H1 (cell line): Measurements from ENCODE around the gene RNF128. TPM values are rescaled to one million over a fixed set of nuclear protein-coding genes. Genes with fewer than 3 reads are reported as not detected.

Experiments used
- CTCF ChIA-PET: fragments of 300-600 bp; sonication (Branson Sonifier 250); formaldehyde crosslinking; loops from one replicate; lab custom pipeline; 2021; ENCODE audit not compliant: partially characterized antibody; lab: Charles Lee
- POLR2A ChIA-PET: fragments of 300-600 bp; sonication (Branson Sonifier 250); formaldehyde crosslinking; loops from one replicate; lab custom pipeline; 2021; ENCODE audit warnings: inconsistent platforms; ENCODE audit not compliant: partially characterized antibody; lab: Charles Lee
- DNase-seq, 2 experiments: peaks; one replicate each; pipeline versions ENCODE4 v3.0.0 to v3.0.0-alpha.2; 2010 to 2022; ENCODE audit warnings: low spot score in 2 of 2, low read depth in 1 of 2, mixed read lengths in 1 of 2
- FAIRE-seq: peaks from 2 replicates; lab custom pipeline; 2011; peaks lifted over from hg19 to GRCh38; lab: Jason Lieb, UNC
- H2AFZ ChIP-seq: 2 replicates; pipeline ENCODE4 v1.8.1; 2012; ENCODE audit warnings: low read length, inconsistent platforms
- H2AK5ac ChIP-seq: 2 replicates; pipeline ENCODE4 v1.6.1; 2013; ENCODE audit warnings: low read depth, low read length
- H2BK120ac ChIP-seq: replicated peaks from 2 replicates; pipeline ENCODE3; 2013; ENCODE audit warnings: low read depth, low read length, inconsistent platforms
- H2BK12ac ChIP-seq: 2 replicates; pipeline ENCODE4 v1.6.1; 2013; ENCODE audit warnings: low read depth, low read length
- H2BK15ac ChIP-seq: 2 replicates; pipeline ENCODE4 v1.6.1; 2013; ENCODE audit warnings: low read length
- H2BK20ac ChIP-seq: 2 replicates; pipeline ENCODE4 v1.6.1; 2013; ENCODE audit warnings: low read length
- H2BK5ac ChIP-seq: 2 replicates; pipeline ENCODE4 v1.6.1; 2013; ENCODE audit warnings: low read depth, low read length
- H3K14ac ChIP-seq: 2 replicates; pipeline ENCODE4 v1.6.1; 2013; ENCODE audit warnings: inconsistent platforms; ENCODE audit not compliant: insufficient read length
- H3K18ac ChIP-seq: 2 replicates; pipeline ENCODE4 v1.6.1; 2013; ENCODE audit warnings: low read length; ENCODE audit errors: extremely low read depth
- H3K23ac ChIP-seq: 2 replicates; pipeline ENCODE4 v1.6.1; 2013; ENCODE audit warnings: inconsistent platforms; ENCODE audit not compliant: insufficient read length
- H3K23me2 ChIP-seq: 2 replicates; pipeline ENCODE4 v1.6.1; 2013; ENCODE audit warnings: low read depth, low read length
- H3K27ac ChIP-seq: 2 replicates; pipeline ENCODE4 v1.6.1; 2011; ENCODE audit warnings: low read depth, low read length, inconsistent platforms
- H3K27me3 ChIP-seq, 4 experiments: replicated peaks in 1 of 4; 1 replicate in 1 of 4; 2 replicates in 3 of 4; pipeline versions ENCODE4 v1.6.1 to v1.8.1; 2011 to 2013; ENCODE audit warnings: low read length in 3 of 4, mild to moderate bottlenecking in 3 of 4, inconsistent platforms in 2 of 4, mixed read lengths in 2 of 4, moderate library complexity in 1 of 4; ENCODE audit not compliant: control insufficient read depth in 3 of 4, insufficient read depth in 3 of 4; ENCODE audit errors: extremely low read depth in 1 of 4
- H3K36me3 ChIP-seq, 4 experiments: 2 replicates each; pipeline versions ENCODE4 v1.6.1 to v1.8.1; 2011 to 2013; ENCODE audit warnings: mild to moderate bottlenecking in 4 of 4, low read length in 3 of 4, moderate library complexity in 2 of 4, control low read depth in 1 of 4, inconsistent platforms in 1 of 4; ENCODE audit not compliant: insufficient read depth in 4 of 4, control insufficient read depth in 2 of 4
- H3K4ac ChIP-seq: replicated peaks from 2 replicates; pipeline ENCODE3; 2013; ENCODE audit warnings: low read length, low read depth, mixed read lengths, inconsistent platforms; ENCODE audit not compliant: insufficient read length
- H3K4me1 ChIP-seq, 4 experiments: replicated peaks in 1 of 4; 1 replicate in 1 of 4; 2 replicates in 3 of 4; pipeline versions ENCODE4 v1.6.1 to v1.8.1; 2011 to 2013; ENCODE audit warnings: low read length in 3 of 4, inconsistent platforms in 2 of 4, mixed read lengths in 1 of 4; ENCODE audit not compliant: insufficient read depth in 4 of 4, control insufficient read depth in 3 of 4
- H3K4me2 ChIP-seq, 2 experiments: 2 replicates each; pipeline versions ENCODE4 v1.6.1 to v1.8.1; 2011 to 2013; ENCODE audit warnings: low read depth in 2 of 2, low read length in 2 of 2, control low read depth in 1 of 2, inconsistent platforms in 1 of 2, mild to moderate bottlenecking in 1 of 2; ENCODE audit not compliant: insufficient read depth in 1 of 2
- H3K4me3 ChIP-seq, 4 experiments: fragments of 200-600, 300-600 bp in 1 of 4; sonication (generic), shearing (Covaris generic), sonication (Bioruptor Twin) in 1 of 4; 2 replicates each; pipeline versions ENCODE4 v1.5.1 to v1.8.1; 2011 to 2016; ENCODE audit warnings: low read length in 4 of 4, low read depth in 3 of 4, control low read depth in 2 of 4, inconsistent platforms in 2 of 4, mild to moderate bottlenecking in 2 of 4, mixed read lengths in 1 of 4, moderate library complexity in 1 of 4; ENCODE audit not compliant: insufficient read depth in 2 of 4; ENCODE audit errors: extremely low read depth in 1 of 4
- H3K56ac ChIP-seq: replicated peaks from 2 replicates; pipeline ENCODE3; 2013; ENCODE audit warnings: low read depth, mild to moderate bottlenecking, mixed read lengths, low read length, inconsistent platforms; ENCODE audit not compliant: insufficient read length
- H3K79me1 ChIP-seq: 2 replicates; pipeline ENCODE4 v1.6.1; 2013; ENCODE audit warnings: low read depth, low read length, control low read depth
- H3K79me2 ChIP-seq, 2 experiments: 2 replicates each; pipeline versions ENCODE4 v1.6.1 to v1.8.1; 2012 to 2013; ENCODE audit warnings: low read length in 2 of 2, mild to moderate bottlenecking in 2 of 2, inconsistent platforms in 1 of 2; ENCODE audit not compliant: insufficient read depth in 2 of 2, control insufficient read depth in 1 of 2
- H3K9ac ChIP-seq, 4 experiments: replicated peaks in 1 of 4; 1 replicate in 1 of 4; 2 replicates in 3 of 4; pipeline versions ENCODE4 v1.6.1 to v1.8.1; 2011 to 2013; ENCODE audit warnings: low read depth in 3 of 4, low read length in 3 of 4, control low read depth in 2 of 4, mild to moderate bottlenecking in 2 of 4, moderate library complexity in 2 of 4, inconsistent platforms in 1 of 4; ENCODE audit errors: extremely low read depth in 1 of 4
- H3K9me3 ChIP-seq, 2 experiments: 2 replicates each; pipeline versions ENCODE4 v1.6.1 to v1.8.1; 2012 to 2013; ENCODE audit warnings: mild to moderate bottlenecking in 2 of 2, moderate library complexity in 2 of 2, control low read depth in 1 of 2, inconsistent platforms in 1 of 2, low read depth in 1 of 2, low read length in 1 of 2, mixed read lengths in 1 of 2; ENCODE audit not compliant: insufficient read depth in 2 of 2
- H4K20me1 ChIP-seq, 2 experiments: replicated peaks in 1 of 2; 2 replicates each; pipeline versions ENCODE3 to v1.8.1; 2011 to 2013; ENCODE audit warnings: inconsistent platforms in 2 of 2, low read length in 2 of 2, mild to moderate bottlenecking in 1 of 2; ENCODE audit not compliant: insufficient read depth in 2 of 2, control insufficient read depth in 1 of 2
- H4K5ac ChIP-seq: 2 replicates; pipeline ENCODE4 v1.6.1; 2013; ENCODE audit warnings: low read length, low read depth, mixed read lengths, inconsistent platforms; ENCODE audit not compliant: insufficient read length
- H4K8ac ChIP-seq: 2 replicates; pipeline ENCODE4 v1.8.0; 2013; ENCODE audit warnings: mild to moderate bottlenecking, moderate library complexity, low read length, inconsistent platforms; ENCODE audit not compliant: insufficient read depth; ENCODE audit errors: extremely low read depth
- H4K91ac ChIP-seq: replicated peaks from 2 replicates; pipeline ENCODE3; 2013; ENCODE audit warnings: low read length, mixed read lengths, inconsistent platforms; ENCODE audit not compliant: insufficient read length
- ATF2 ChIP-seq: IDR thresholded peaks from 2 replicates; pipeline ENCODE4 v1.6.1; 2012; ENCODE audit warnings: low read length, inconsistent platforms
- BCL11A ChIP-seq, 2 experiments: IDR thresholded peaks; one replicate each; pipeline ENCODE4 v1.6.1; 2011; ENCODE audit warnings: low read depth in 2 of 2, low read length in 2 of 2, mild to moderate bottlenecking in 2 of 2
- GABPA ChIP-seq: IDR thresholded peaks from 2 replicates; pipeline ENCODE4 v1.6.1; 2011; ENCODE audit warnings: mild to moderate bottlenecking, low read length, moderate library complexity, borderline replicate concordance; ENCODE audit not compliant: insufficient read depth
- POU5F1 ChIP-seq: IDR thresholded peaks from 2 replicates; pipeline ENCODE4 v1.6.1; 2011; ENCODE audit warnings: low read depth, mild to moderate bottlenecking, low read length, moderate library complexity
- SIN3A ChIP-seq, 2 experiments: IDR thresholded peaks in 1 of 2; conservative IDR thresholded peaks in 1 of 2; 2 replicates each; pipeline ENCODE4 v1.6.1; 2011 to 2012; ENCODE audit warnings: low read length in 2 of 2, improper control_type of control experiment in 1 of 2, low read depth in 1 of 2, mild to moderate bottlenecking in 1 of 2
- USF2 ChIP-seq: IDR thresholded peaks from 2 replicates; pipeline ENCODE4 v1.6.1; 2011; ENCODE audit warnings: low read length, improper control_type of control experiment
- WGBS, 2 experiments: shearing (Covaris generic) in 1 of 2; methylation state at CpG; one replicate each; pipeline versions ENCODE4 v1.1.6 to v1.1.7; 2013 to 2015; ENCODE audit warnings: low lambda C conversion rate in 2 of 2, mixed read lengths in 2 of 2, inconsistent platforms in 1 of 2, low coverage in 1 of 2, missing lambda C conversion rate in 1 of 2; ENCODE audit not compliant: insufficient replicate concordance in 2 of 2, insufficient coverage in 1 of 2, insufficient read length in 1 of 2; ENCODE audit errors: extremely low coverage in 1 of 2, missing lambda C conversion rate in 1 of 2; 5-methylcytosine and 5-hydroxymethylcytosine counted together
- polyA plus RNA-seq, 7 experiments: library from polyadenylated mRNA; depleted of rRNA in 3 of 7; stranded (reverse) in 5 of 7; unstranded in 2 of 7; fragments of >200 nt in 5 of 7; fragments of 200-250 nt in 2 of 7; gene quantifications; 1 replicate in 5 of 7; 2 replicates in 1 of 7; 4 replicates in 1 of 7; pipeline versions ENCODE4 v1.2.1 to v1.2.3, GENCODE V29; 2011 to 2013; ENCODE audit warnings: missing spikeins in 2 of 7, mixed read lengths in 2 of 7
- total RNA-seq: library from RNA; stranded (reverse); fragmentation: NEBNext Ultra II Directional; extraction: Animal tissue kit (Norgen Biotek cat#: 25700); gene quantifications from 2 replicates; pipeline ENCODE4 v1.2.1, GENCODE V29; 2021

RNF128 gene
- total and polyA plus RNA-seq, 2 of the 8 experiments (the other 6 are each of a cell fraction or from before 2014, with no cell fraction given) = 0.74 to 2.0 TPM

GRCh38 chrX:106684207-106684606, 42.3 kb upstream of the RNF128 start:
- H3K36me3 ChIP-seq = no peaks in the 10 kb centered on the region
- no peak overlapping the region for H3K18ac ChIP-seq
- H3K79me1 ChIP-seq = no peaks in the 10 kb centered on the region
- 87% methylated on average over 4 of the region's 4 CpGs; no CpG with 5 or more reads in 1 of the 2 experiments for WGBS, 2 experiments
- DNase-seq (no peak), FAIRE-seq (no peak)
- H2AFZ ChIP-seq = no peak overlapping the region
- H2BK120ac ChIP-seq = no peak overlapping the region
- no peaks in the 10 kb centered on the region for H3K4me1 ChIP-seq
- no peak overlapping the region for H2BK15ac ChIP-seq
- H3K9ac ChIP-seq = no peak overlapping the region
- H3K56ac ChIP-seq = no peak overlapping the region
- H2BK12ac ChIP-seq = no peak overlapping the region
- H3K4me2 ChIP-seq = no peak overlapping the region
- no peak overlapping the region for H4K5ac ChIP-seq
- no peak overlapping the region for H3K4ac ChIP-seq
- no peak overlapping the region for H2AK5ac ChIP-seq
- no peak overlapping the region for H4K91ac ChIP-seq
- no peak overlapping the region for H3K4me3 ChIP-seq
- H4K8ac ChIP-seq = no peak overlapping the region
- no peaks in the 10 kb centered on the region for H3K23me2 ChIP-seq
- no peak overlapping the region for H3K14ac ChIP-seq
- H2BK20ac ChIP-seq = no peak overlapping the region
- H3K79me2 ChIP-seq = no peaks in the 10 kb centered on the region
- H3K27me3 ChIP-seq = no peaks in the 10 kb centered on the region
- H3K9me3 ChIP-seq = no peaks in the 10 kb centered on the region
- ChIA-PET CTCF (interaction anchor here (1.2 kb wide), 1 partner anchor 68 kb away, joined by 3 read pairs; no protein-coding TSS in a partner anchor), POLR2A (no interaction called here)
- H2BK5ac ChIP-seq = no peak overlapping the region
- no peaks in the 10 kb centered on the region for H4K20me1 ChIP-seq
- TF ChIP-seq BCL11A (IDR thresholded peaks at IDR 0.05; ENCODE audit: low read depth in 2 of 2, low read length in 2 of 2) = no peak
- no peak for TF ChIP-seq POU5F1
- no peak for TF ChIP-seq USF2
- no peak for TF ChIP-seq SIN3A (conservative IDR thresholded peaks at IDR 0.05 in 1 of 2, IDR thresholded peaks at IDR 0.05 in 1 of 2; ENCODE audit: low read depth in 1 of 2, low read length in 2 of 2)
- no peak for TF ChIP-seq GABPA
- no peak for TF ChIP-seq ATF2
- H3K27ac ChIP-seq = no peak overlapping the region
- no peak overlapping the region for H3K23ac ChIP-seq
